NCI-H345 (cell line): Measurements from ENCODE around the gene COX6A2.
"Not testable (repeated sequence)": the region's sequence is repeated elsewhere in the genome, so short reads cannot be mapped to it uniquely, and the experiment has no call there.

Source experiments
- DNase-seq: peaks from one replicate; lab custom pipeline; 2025; lab: John Stamatoyannopoulos, UW

The COX6A2 gene

GRCh38 chr16:31438414-31438813 lies 10.3 kb upstream of the COX6A2 start:
- DNase-seq, result no peak

DNA sequence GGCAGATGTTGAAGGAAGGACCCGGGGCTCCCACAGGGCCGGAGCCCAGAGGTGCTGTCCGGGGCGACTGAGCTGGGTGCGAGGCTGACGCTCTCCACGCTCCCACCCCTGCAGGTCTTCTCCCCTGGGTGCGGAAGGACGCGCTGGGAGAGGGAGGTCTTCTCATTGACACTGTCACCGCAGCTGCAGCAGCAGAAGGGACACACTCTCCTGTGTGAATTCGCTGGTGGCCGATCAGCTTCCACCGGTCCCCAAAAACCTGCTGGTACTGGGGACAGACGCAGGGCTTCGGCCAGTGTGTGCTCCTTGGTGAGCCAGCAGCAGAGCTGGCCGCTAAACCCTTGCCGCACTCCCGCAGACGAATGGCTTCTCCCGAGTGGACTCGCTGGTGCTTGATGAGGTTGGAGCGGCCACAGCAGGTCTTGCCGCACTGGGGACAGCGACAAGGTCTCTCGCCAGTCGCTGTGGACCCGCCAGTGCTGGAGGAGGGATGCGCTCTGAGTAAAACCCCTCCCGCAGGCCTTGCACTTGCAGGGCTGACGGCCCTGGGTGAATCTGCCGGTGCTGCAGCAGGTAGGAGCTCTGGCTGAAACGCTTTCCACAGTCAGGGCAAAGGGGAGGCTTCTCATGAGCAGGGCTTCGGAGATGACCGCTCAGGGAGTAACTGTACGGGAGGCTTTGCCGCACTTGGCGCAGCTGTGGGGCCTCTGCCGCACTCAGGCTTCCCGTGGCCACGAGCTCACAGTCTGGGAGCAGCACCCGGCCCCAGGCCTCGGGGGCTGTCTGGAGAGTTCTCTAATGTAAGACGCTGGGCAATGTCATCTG lies 8.3 kb upstream of the COX6A2 start:
- no peak for DNase-seq

GRCh38 chr16:31435341-31436220 lies 7.4 kb upstream of the COX6A2 start:
- DNase-seq, result no peak

GRCh38 chr16:31430380-31431052 lies 2.4 kb upstream of the COX6A2 start:
- DNase-seq, result no peak

DNA sequence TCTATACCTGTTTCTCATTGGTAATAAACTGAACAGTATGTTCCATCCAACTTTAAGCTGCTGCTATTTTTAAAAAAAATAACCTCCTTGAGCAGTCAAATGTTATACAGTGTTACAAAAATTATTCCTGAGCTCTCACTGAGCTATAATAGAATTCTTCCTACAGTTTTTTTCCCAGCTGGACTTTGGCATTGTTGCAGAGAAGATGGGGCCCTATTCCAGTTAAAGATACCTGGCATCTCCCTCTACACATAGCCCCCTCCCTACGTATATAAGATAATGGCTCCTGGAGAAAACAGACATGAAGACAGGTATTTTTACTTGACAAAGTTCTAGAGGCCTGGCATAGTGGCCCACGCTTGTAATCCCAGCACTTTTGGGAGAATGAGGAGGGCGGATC lies 1.6 kb upstream of the COX6A2 start:
- DNase-seq, result no peak

DNA sequence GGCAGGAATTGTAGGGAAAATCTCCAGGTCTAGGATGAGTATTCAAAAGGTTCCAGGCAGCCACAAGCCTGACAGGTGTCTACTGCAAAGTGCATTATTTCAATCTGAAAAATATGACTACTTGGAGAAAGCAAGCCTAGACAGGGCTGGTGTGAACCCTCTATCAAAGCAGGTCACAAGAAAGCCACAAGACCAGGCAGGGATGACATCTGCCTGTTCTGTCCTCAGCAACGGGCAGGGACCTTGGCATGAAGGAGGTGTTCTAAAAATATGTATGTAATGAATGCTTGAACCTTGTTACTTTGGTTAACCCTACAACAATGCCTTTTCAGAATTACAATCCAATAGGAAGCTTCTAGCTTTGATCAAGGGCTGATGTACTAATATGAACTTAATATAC lies 1.2 kb upstream of the COX6A2 start:
- DNase-seq, result no peak

DNA sequence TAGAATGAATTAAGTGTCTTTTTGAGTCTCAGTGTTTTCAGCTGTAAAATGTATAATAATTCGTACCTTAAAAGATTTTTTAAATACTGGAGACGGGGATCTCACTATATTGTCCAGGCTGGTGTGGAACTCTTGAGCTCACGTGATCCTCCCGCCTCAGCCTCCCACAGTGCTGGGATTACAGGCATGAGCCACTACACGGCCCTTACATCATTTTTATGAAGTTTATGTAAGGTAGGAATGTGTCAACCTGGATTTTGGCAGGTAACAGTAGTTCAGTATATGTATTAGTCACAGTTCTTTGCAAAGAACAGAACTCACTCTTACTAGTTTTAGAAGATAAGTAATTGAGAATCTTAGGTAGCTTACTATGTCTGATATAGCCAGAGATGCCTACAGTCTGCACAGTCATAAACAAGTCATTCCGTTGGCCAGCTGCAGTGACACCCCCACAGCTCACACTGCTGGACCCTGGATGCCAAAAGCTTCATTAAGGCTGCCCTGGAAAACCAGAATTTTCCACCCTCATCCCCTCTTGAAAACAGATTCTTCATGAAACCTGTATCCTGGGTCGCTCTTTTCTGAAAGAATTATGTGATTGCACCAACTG lies 583 bp upstream of the COX6A2 start:
- no peak for DNase-seq

- DNase-seq, result no peak
Observed at GRCh38 chr16:31427441-31428278, 500 bp downstream of the COX6A2 start.

GRCh38 chr16:31423801-31424200 lies 4.4 kb downstream of the COX6A2 start:
- no peak for DNase-seq

DNA sequence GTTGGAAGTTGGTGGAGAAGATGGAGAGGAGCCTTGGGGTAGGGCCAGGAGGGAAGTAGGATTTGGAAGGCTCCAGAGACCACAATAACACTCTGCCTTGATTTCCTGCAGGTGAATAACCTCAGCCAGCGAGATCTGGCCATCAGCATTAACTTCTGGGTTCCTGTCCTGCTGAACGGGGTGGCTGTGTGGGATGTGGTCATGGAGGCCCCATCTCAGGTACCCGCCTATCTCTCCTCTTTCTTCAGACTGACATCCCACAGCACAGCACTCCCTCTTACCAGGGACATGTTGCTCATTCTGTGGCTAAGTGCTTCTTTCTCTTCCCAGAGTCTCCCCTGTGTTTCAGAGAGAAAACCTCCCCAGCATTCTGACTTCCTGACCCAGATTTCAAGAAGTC lies 4.9 kb downstream of the COX6A2 start:
- DNase-seq, result no peak

- no peak for DNase-seq
Observed at GRCh38 chr16:31421587-31421986, 6.6 kb downstream of the COX6A2 start.

DNA sequence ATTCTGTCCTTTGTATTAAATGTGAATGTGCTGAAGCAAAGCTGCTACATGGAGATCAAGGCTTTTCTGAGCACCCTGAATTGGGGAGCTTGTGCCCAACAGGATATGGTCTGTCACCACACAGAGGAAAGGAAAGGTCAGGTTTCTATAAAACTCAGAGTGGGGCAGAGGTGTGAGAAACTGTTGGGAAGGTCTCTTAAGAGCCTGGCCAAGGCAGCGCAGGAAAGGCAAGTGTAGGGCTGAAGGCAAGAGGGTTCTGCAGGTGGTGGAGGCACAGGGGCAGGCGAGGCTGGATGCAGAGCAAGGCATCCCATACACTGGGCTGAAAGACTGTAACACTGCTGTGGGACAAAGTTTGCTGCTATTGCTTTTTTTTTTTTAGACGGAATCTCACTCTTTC lies 8.1 kb downstream of the COX6A2 start:
- no peak for DNase-seq

DNA sequence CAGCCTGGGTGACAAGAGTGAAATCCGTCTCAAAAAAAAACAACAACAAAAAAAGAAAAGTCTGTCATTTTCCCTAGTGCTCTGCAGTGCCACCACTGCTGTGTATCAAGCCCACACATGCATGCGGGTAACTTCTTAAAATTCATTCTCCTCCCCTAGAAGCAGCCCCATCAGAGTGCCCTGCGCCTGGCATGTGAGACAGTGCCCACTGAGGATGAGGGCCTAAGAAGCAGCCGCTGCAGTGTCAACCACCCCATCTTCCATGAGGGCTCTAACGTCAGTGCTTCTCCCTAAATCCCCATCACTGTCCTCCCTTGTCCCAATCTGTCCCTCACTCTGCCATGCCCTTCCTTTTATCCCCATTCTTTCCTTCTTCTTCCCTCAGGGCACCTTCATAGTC lies 10.2 kb downstream of the COX6A2 start:
- DNase-seq, result no peak

GRCh38 chr16:31417036-31417435 lies 11.1 kb downstream of the COX6A2 start:
- not testable (repeated sequence) for DNase-seq

DNA sequence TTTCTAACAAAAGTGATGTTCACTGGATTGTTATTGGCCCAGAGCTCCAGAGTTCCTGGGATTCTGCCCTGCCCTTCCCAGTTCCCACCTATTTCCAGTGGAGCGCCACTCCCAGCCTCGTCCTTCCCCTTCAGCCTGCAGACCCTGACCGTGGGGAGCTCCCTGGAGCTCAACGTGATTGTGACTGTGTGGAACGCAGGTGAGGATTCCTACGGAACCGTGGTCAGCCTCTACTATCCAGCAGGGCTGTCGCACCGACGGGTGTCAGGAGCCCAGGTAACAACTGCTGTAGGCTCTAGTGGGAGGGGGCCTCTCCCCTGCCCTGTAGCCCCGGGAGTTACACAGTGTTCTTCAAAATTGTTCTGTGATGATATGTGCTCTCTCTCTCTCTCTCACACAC lies 11.8 kb downstream of the COX6A2 start:
- DNase-seq, result no peak

DNA sequence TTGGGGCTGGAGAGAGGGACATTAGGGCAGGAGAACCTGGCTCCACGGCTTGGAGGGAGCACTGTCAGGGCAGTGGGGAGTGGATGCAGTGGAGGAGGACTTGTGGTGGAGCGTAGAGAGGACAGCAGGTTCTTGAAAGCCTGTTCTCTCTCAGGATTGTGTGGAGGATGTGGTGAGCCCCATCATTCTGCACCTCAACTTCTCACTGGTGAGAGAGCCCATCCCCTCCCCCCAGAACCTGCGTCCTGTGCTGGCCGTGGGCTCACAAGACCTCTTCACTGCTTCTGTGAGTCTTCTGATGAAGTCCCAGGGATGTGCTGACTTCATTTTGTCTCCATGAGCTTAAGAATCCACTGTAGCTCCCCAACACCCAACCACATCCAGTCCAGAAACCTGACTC lies 13.5 kb downstream of the COX6A2 start:
- no peak for DNase-seq

GRCh38 chr16:31413943-31414342 lies 14.2 kb downstream of the COX6A2 start:
- DNase-seq, result no peak

GRCh38 chr16:31413381-31413780 lies 14.8 kb downstream of the COX6A2 start:
- DNase-seq, result no peak

DNA sequence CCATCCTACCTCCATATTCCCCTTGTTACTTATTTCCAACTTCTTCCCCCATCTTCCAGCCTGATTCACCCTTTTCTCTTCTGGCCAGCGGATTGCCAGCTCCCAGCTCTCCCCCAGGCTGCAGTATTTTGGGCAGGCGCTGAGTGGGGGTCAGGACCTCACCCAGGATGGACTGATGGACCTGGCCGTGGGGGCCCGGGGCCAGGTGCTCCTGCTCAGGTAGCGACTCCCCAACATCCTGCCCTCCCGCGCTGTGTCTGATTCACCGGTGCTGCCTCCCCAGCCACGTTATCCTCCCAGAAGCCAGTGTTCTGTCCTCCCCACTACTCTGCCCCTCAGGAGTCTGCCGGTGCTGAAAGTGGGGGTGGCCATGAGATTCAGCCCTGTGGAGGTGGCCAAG lies 15.4 kb downstream of the COX6A2 start:
- no peak for DNase-seq

DNA sequence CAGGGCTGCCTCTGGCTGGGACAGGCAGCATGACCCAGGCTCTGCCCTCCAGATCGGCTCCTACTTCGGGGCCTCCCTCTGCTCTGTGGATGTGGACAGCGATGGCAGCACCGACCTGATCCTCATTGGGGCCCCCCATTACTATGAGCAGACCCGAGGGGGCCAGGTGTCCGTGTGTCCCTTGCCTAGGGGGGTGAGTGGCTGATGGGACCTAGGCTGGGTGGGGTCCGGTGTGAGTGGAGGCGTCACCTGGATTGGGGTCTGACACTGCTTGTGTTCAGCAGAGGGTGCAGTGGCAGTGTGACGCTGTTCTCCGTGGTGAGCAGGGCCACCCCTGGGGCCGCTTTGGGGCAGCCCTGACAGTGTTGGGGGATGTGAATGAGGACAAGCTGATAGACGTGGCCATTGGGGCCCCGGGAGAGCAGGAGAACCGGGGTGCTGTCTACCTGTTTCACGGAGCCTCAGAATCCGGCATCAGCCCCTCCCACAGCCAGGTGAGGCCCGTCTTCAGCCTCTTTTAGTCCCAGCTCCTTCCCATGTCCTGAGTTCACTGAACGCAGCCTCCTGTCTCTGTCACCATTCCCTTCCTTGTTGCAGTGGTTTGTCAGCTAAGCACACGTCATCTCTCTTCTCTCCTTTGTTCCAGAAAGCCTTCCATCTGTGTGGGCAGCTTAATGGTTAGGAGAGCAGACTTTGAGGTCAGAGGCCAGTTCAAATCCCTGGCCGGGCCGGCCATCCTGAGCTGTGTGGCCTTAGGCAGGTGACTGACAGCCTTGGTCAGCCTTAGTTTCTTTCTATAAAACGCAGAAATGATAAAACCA lies 16.9 kb downstream of the COX6A2 start:
- DNase-seq, result no peak
